GM19455 (cell line): ENCODE measurements around the gene CMTM7.

Experiments used
- ATAC-seq: cut with Tn5 transposase; IDR thresholded peaks from one replicate; pipeline ENCODE4 v1.9.1; 2021; ENCODE audit not compliant: unreplicated experiment

Gene CMTM7

GRCh38 chr3:32484436-32484835 is 92.8 kb downstream of the CMTM7 start:
- ATAC-seq: no peak

DNA sequence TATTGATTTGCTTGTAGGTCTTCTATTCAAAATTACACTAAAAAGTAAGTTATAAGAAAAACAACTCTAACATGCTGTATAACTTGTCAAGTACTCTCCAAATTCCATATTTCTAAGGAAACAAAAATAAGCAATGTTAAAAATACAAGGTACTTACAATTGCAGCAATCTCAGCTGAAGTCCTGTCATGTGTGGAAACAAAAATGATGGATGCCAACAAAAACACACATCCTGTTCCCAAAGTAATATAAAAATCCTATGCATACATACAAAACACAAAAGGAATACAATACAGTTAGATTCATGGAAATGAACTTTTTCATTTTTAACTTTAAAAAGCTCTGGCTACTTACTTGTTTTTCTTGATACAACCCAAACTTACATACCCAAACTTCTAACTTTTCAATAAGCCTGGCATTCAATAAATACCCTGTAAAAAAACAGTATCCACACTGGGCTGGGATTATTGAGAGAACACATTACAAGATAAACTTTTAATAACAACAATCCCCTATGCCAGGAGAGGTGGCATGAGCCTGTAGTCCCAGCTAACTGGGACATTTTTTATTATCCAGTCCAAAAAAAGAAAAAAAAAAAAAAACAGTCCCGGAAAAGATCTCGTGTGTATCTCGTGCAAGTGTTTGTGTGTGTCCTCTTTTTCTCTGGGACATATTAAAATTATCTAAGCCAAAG is 96.3 kb downstream of the CMTM7 start:
- no peak for ATAC-seq

DNA sequence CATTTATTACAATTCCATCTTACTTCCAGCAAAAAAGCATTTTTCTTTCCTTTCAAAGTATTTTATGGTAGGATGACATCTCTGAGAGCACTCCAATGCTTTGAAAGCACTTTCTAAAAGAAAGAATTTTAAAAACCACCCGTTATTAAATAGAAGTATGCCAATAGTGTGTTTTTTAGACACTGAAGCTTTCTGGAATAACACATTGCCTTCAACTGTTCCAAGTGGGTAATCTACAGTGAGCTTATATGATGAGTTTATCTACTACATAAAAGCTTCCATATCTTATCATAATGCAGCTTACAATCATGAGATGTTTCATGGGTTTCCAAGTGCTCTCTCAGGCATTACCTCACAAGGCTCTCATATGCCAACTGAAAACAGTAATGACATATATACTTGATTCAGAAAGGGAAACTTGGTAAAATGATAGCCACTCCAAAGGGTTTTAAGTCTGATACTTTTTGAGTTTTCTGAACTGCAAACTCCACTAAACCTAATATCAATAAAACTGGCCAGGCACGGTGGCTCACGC is 96.9 kb downstream of the CMTM7 start:
- ATAC-seq: no peak

DNA sequence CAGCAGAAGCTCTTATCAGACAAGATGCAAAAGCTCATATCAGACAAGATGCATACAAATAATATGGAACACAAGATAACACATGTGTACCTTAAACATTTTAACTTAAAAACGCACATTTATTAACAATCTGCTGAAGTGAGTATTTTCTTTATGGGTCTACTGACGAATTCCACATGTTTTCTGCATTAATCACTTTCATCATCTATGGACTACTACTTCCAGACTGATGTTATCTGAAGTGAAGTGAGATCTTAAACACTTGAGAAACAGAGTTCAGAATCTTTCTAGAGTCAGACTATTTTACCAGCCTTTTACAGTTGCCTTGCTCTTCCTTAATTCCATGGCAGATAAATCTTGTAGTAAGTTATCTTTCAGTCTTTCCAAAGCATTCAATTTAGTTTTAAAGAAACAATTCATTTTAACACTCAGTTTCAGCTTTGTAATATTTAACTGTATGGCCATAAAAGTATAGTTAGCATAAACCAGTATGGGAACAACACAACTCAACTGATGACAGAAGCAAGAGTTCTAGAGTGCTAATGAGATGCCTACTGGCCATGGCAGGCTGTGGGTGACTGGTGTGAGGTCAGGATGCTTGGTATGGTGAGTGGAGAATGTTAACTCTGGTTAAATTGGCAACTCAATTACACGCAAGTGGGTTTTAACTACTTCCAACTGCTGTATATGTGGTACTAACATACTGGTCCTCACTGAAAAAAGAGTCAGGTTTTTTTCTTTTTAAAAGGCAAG is 101.2 kb downstream of the CMTM7 start:
- ATAC-seq: no peak

DNA sequence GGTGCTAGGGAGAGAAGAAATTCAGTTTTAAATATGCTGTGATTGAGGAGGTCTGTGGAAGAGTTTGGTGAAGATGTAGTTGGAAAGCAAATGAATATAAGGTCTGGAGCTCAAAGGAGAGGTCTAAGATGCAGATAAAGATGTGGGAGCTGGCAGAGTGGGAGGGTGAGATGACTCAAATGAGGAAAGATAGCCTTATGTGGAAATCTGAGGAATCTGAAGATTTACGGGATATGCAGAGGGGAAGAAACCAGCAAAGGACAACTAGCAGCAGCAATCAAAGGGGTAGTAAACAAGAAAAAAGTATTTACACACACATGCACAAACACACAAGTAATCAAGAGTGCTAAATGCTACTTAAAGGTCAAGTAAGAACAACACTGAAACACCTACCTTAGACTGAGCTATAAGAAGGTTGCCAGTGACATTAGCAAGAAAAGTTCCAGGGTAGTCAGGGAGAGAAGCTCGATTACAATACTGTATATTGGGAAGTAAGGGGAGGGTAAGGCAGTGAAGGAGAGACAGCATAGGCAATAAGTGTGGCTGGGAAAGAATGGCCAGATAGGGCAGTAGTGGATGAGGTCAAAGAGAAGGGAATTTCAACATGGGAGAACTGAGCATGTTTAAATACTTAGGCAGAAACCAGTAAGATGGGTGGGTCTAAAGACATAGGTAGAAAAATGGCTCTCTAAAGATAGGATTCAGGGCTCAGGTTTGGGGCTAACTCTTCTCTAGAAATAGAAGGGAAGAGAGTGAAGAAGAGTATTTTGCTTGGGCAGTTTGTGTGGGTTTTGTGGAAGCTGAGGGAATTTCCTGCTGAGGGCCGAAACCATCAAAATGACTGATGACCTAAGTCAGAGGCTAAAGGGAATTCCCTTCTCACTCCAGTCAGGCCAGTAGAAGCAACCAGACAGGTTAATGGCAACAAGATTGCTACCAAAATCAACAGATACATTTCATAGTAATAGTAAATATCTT is 102.1 kb downstream of the CMTM7 start:
- ATAC-seq: peak; percentile 58

DNA sequence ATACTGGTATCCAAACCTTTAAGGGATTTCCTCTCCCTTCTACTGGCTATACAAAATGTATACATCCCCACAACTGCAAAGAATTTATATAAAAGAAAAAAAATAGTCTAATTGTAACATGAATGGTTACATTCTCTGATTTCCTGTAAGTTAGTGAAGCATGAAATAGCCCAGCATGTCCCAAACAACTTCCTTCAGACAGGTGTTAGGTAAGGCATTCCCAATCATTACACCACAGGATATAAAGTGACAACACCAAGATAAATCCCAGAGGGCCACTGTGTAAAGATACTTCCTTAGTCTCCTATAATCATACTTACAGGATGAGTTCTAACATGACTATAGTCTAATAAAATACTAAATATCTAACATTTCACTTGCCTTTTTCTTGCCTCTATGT is 103.4 kb downstream of the CMTM7 start:
- ATAC-seq: no peak

GRCh38 chr3:32495609-32496008 is 104.0 kb downstream of the CMTM7 start:
- ATAC-seq: no peak

- ATAC-seq: no peak
Measured at GRCh38 chr3:32498252-32498651, 106.6 kb downstream of the CMTM7 start.

- no peak for ATAC-seq
Measured at GRCh38 chr3:32498992-32499391, 107.3 kb downstream of the CMTM7 start.

DNA sequence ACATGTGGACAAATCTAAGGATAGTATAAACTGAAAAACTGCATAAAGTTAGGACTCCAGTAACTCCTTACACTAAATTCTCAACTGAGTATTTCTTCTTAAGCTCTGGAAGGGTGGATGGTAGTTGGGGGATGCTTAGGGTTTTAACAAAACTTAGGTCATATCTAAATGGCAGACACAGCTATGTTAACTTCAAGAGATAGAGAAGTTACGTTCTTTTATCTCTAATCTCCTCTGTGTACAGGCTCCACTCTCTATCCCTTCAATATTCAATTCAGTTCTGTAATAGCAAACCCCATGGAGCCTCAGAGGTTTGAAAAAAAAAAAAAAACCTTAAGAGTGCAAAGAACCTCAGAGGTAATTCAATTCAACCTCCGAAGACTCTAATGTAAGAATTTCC is 107.9 kb downstream of the CMTM7 start:
- ATAC-seq: no peak

- ATAC-seq: no peak
Measured at GRCh38 chr3:32500231-32500630, 108.6 kb downstream of the CMTM7 start.

DNA sequence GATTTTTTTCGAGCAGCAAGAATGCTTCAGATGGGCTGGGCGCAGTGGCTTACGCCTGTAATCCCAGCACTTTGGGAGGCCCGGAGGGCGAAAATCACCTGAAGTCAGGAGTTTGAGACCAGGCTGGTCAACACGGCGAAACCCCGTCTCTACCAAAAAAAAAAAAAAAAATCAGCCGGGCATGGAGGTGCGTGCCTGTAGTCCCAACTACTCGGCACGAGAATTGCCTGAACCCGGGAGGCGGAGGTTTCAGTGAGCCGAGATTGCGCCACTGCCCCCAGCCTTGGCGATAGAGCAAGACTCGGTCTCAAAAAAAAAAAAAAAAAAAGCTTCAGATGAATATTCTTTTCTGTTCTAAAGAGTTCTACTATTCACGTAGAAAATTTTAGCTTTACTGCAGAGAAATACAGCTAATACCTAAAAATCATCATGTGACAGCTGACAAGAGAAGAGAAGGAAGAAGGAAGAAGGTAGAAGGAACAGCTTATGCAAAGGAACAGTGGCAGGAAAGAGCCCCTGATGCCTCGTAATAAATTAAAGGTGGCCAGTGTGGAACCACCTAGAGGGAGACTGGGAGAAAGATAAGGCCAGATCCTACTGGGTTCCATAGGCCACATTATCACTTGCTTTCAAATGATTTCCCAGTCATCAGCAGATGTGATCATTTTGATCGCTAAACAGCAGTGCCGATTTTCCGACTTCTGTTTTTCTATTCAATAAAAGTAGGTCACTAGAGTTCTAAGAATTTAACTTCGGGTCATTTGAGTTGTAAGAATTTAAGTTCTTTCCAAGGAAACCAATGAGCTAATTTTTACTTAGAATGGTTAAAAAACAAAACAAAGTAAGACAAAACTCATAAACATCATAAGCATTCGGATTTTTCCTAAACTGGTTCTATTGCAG is 109.5 kb downstream of the CMTM7 start:
- no peak for ATAC-seq

GRCh38 chr3:32501783-32502117 is 110.1 kb downstream of the CMTM7 start:
- ATAC-seq: no peak

GRCh38 chr3:32502118-32502945 is 110.7 kb downstream of the CMTM7 start, which contains the start of gene CMTM6:
TSS of gene CMTM6 (minus strand) at chr3:32502852. CDS start at chr3:32502745, 107 bp downstream.
- ATAC-seq: peak; percentile 79

DNA sequence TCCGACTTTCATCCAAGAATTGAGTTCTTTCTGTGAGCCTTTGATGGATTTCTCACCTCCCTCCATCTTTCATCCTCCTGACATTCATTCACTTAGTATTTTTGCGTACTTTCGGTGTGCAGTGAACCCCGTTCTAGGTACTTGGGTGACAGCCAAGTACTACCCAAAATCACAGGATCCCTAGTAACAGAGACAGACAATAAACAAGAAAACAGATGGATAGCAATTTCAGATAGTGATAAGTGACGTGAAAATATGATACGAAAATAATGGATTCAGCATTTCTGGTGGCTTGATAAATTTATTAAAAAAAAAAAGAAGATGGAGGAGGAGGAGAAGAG is 111.3 kb downstream of the CMTM7 start:
- peak; percentile 16 for ATAC-seq
